Ovary (tissue), 3 donors: ENCODE measurements around the gene NUDT5.

Experiments used
- CTCF ChIP-seq, 3 donors: fragments of 450-650 bp in 2 of 3; fragments of 200-600 bp in 1 of 3; IDR thresholded peaks; one replicate each; pipeline versions ENCODE4 v1.5.1 to v1.8.0; 2016 to 2022; ENCODE audit warnings: antibody characterized with exemption in 3 of 3, mild to moderate bottlenecking in 1 of 3
- POLR2A ChIP-seq: fragments of 450-650 bp; IDR thresholded peaks from one replicate; pipeline ENCODE4 v1.6.1; 2017; ENCODE audit warnings: antibody characterized with exemption, mild to moderate bottlenecking, moderate library complexity
- donor health status: DM: no; HTN: no; CAD: no.

DNA sequence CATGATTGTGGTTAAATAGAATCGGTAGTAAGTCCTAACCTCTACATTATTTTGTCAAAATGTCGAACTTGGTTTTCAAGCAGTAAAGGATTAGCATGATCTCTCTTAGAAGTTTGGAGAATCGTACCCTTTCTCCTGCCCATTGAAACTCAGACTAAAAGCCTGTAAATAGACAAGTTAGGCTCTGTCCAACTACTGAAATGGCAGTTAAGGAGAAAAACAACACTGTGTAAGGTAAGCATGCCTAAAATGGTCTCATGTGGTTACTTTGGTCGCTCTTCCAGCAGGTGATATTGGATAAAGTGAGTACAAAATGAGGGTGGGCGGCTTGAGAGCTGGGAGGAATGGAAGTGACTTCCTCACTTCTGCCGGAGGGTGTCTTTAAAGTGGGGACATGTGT lies 41.2 kb downstream of the NUDT5 start:
- TF ChIP-seq CTCF (IDR thresholded peaks at IDR 0.05) (no peak), POLR2A (no peak)
